CD4-positive, alpha-beta memory T cell (primary cell): ENCODE measurements around the gene ZBTB32. TPM values are rescaled to one million over a fixed set of nuclear protein-coding genes. Genes with fewer than 3 reads are reported as not detected.

Experiments
- CTCF ChIA-PET: fragments of 350-600 bp; sonication (Branson Sonifier 250); formaldehyde crosslinking; loops from one replicate; lab custom pipeline; 2021; ENCODE audit warnings: inconsistent platforms; ENCODE audit not compliant: partially characterized antibody; lab: Charles Lee
- POLR2A ChIA-PET: fragments of 350-600 bp; sonication (Branson Sonifier 250); formaldehyde crosslinking; loops from one replicate; lab custom pipeline; 2021; ENCODE audit not compliant: partially characterized antibody; lab: Charles Lee
- DNase-seq, 5 donors: peaks; one replicate each; pipeline versions ENCODE4 v3.0.0 to v3.0.0-alpha.2; 2020 to 2022; ENCODE audit warnings: mixed read lengths in 1 of 5
- H3K27ac ChIP-seq: one replicate; pipeline ENCODE4 v1.7.0; 2013; ENCODE audit warnings: low read depth, low read length
- H3K27me3 ChIP-seq: 2 replicates; pipeline ENCODE4 v1.7.0; 2013; ENCODE audit warnings: mild to moderate bottlenecking, low read length, moderate library complexity; ENCODE audit not compliant: insufficient read depth
- H3K36me3 ChIP-seq: 2 replicates; pipeline ENCODE4 v1.7.0; 2013; ENCODE audit warnings: mild to moderate bottlenecking, low read length, moderate library complexity; ENCODE audit not compliant: insufficient read depth
- H3K4me1 ChIP-seq: 2 replicates; pipeline ENCODE4 v1.7.0; 2013; ENCODE audit warnings: mild to moderate bottlenecking, low read length, moderate library complexity; ENCODE audit not compliant: insufficient read depth
- H3K4me3 ChIP-seq, 2 donors: one replicate each; pipeline ENCODE4 v1.7.0; 2013; ENCODE audit warnings: low read length in 2 of 2, mild to moderate bottlenecking in 1 of 2
- H3K9me3 ChIP-seq, 2 donors: one replicate each; pipeline ENCODE4 v1.7.0; 2013; ENCODE audit warnings: low read length in 2 of 2, control low read depth in 1 of 2; ENCODE audit not compliant: control insufficient read depth in 1 of 2
- H3K27ac Mint-ChIP-seq, 7 donors: one replicate each; pipeline ENCODE4 v1.8.0; 2020 to 2021; ENCODE audit warnings: mixed read lengths in 7 of 7, mild to moderate bottlenecking in 6 of 7, inconsistent platforms in 3 of 7, moderate library complexity in 3 of 7
- H3K27me3 Mint-ChIP-seq, 2 donors: one replicate each; pipeline ENCODE4 v1.8.0; 2020 to 2021; ENCODE audit warnings: mixed read lengths in 2 of 2
- H3K36me3 Mint-ChIP-seq, 2 donors: one replicate each; pipeline ENCODE4 v1.8.0; 2020 to 2021; ENCODE audit warnings: mixed read lengths in 2 of 2, inconsistent platforms in 1 of 2, mild to moderate bottlenecking in 1 of 2
- H3K4me1 Mint-ChIP-seq, 4 donors: one replicate each; pipeline ENCODE4 v1.8.0; 2020 to 2021; ENCODE audit warnings: mixed read lengths in 4 of 4, mild to moderate bottlenecking in 1 of 4
- H3K4me3 Mint-ChIP-seq, 8 donors: one replicate each; pipeline ENCODE4 v1.8.0; 2020 to 2021; ENCODE audit warnings: mixed read lengths in 8 of 8, mild to moderate bottlenecking in 7 of 8, moderate library complexity in 6 of 8, inconsistent platforms in 3 of 8
- H3K9me3 Mint-ChIP-seq, 8 donors: one replicate each; pipeline ENCODE4 v1.8.0; 2020 to 2021; ENCODE audit warnings: mixed read lengths in 8 of 8, mild to moderate bottlenecking in 5 of 8, inconsistent platforms in 3 of 8, moderate library complexity in 1 of 8
- intact Hi-C: fragments of 100-400 bp; cut with micrococcal nuclease; formaldehyde crosslinking; loops from one replicate; pipeline ENCODE4 v1.15.1; 2023
- polyA plus RNA-seq, 2 donors: library from polyadenylated mRNA; unstranded; fragments of 300-500 nt; fragmentation: Illumina TruSeq; gene quantifications; one replicate each; pipeline ENCODE4 v1.2.3, GENCODE V29; 2021
- total RNA-seq, 2 experiments: library from RNA; stranded (reverse); gene quantifications; one replicate each; pipeline ENCODE4 v1.2.3, GENCODE V29; 2021

The ZBTB32 gene
- total and polyA plus RNA-seq, 4 experiments from 2014 or later = 0.45 to 0.50 (median 0.49) TPM; not detected in 1

DNA sequence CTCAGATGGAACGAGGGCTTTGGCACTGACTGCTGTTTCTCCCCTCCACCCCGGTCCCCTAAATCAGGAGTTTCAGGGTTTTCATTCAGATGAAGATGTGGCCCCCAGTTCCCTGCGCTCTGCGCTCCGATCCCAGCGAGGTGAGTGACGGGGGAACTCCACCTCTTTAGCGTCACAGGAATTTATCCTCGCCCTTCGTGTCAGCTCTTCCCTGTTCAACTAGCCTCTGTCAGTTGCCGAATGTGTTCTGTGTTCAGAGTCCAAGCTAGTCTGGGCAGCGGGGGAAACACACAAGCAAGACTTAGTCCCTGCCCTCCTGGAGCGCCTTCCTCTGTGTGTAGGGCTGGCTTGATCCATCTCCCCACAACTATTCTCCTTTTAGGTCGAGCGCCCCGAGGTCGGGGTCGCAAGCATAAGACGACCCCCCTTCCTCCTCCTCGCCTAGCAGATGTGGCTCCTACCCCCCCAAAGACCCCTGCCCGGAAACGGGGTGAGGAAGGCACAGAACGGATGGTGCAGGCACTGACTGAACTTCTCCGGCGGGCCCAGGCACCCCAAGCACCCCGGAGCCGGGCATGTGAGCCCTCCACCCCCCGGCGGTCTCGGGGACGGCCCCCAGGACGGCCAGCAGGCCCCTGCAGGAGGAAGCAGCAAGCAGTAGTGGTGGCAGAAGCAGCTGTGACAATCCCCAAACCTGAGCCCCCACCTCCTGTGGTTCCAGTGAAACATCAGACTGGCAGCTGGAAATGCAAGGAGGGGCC lies 15.2 kb downstream of the ZBTB32 start:
- DNase-seq = no peak
- no peaks in the 10 kb centered on the region for H3K27me3 Mint-ChIP-seq
- Histone ChIP-seq H3K4me3 (no peak overlapping the region), H3K27ac (no peak overlapping the region), H3K9me3 (no peaks in the 10 kb centered on the region), H3K27me3 (no peaks in the 10 kb centered on the region), H3K4me1 (peaks cover 34% of the 10 kb centered on the region), H3K36me3 (peaks cover 37% of the 10 kb centered on the region)
- peak overlapping the region in 6 of 7 donors; percentile 66 to 96 (median 85) for H3K27ac Mint-ChIP-seq
- ChIA-PET POLR2A (interaction anchor here (0.7 to 4.4 kb wide), 7 partner anchors 8 to 29 kb away, joined by 3 to 51 read pairs (median 16); partner anchors contain the start of genes IGFLR1, LIN37, PSENEN and U2AF1L4), CTCF (interaction anchor here (0.7 to 1.9 kb wide), 4 partner anchors 17 to 27 kb away, joined by 3 to 6 read pairs (median 4); no protein-coding TSS in a partner anchor)
- peaks cover 12 to 36% of the 10 kb centered on the region in 2 donors for H3K36me3 Mint-ChIP-seq
- intact Hi-C loops = no loop called here
- peak overlapping the region; percentile 90 to 97 (median 92) for H3K4me3 Mint-ChIP-seq
- H3K4me1 Mint-ChIP-seq = peaks cover 23 to 52% (median 33%) of the 10 kb centered on the region in 4 donors
- H3K9me3 Mint-ChIP-seq = peaks cover 0 to 1% (median 0%) of the 10 kb centered on the region in 8 donors

DNA sequence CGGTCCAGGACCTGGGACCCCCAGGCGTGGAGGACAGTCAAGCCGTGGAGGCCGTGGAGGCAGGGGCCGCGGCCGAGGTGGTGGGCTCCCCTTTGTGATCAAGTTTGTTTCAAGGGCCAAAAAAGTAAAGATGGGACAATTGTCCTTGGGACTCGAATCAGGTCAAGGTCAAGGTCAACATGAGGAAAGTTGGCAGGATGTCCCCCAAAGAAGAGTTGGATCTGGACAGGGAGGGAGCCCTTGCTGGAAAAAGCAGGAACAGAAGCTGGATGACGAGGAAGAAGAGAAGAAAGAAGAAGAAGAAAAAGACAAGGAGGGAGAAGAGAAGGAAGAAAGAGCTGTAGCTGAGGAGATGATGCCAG lies 15.8 kb downstream of the ZBTB32 start:
- Mint-ChIP-seq H3K9me3 (no peaks in the 10 kb centered on the region), H3K27ac (peak overlapping the region in 4 of 7 donors; percentile 18 to 66 (median 54)), H3K4me1 (peaks cover 20 to 47% (median 29%) of the 10 kb centered on the region in 4 donors), H3K36me3 (peaks cover 16 to 39% of the 10 kb centered on the region in 2 donors), H3K4me3 (peak overlapping the region in 3 of 8 donors; percentile 6 to 53 (median 40)), H3K27me3 (no peaks in the 10 kb centered on the region)
- Histone ChIP-seq H3K27me3 (no peaks in the 10 kb centered on the region), H3K27ac (no peak overlapping the region), H3K4me3 (no peak overlapping the region), H3K9me3 (no peaks in the 10 kb centered on the region), H3K4me1 (peaks cover 28% of the 10 kb centered on the region), H3K36me3 (peaks cover 43% of the 10 kb centered on the region)
- ChIA-PET CTCF (interaction anchor here (0.8 kb wide), 1 partner anchor 25 kb away, joined by 3 read pairs; no protein-coding TSS in a partner anchor), POLR2A (interaction anchor here (1.1 to 4.4 kb wide), 4 partner anchors 17 to 24 kb away, joined by 3 to 51 read pairs (median 26); partner anchors contain the start of genes IGFLR1, PSENEN and U2AF1L4)
- intact Hi-C loops = no loop called here
- DNase-seq = no peak

DNA sequence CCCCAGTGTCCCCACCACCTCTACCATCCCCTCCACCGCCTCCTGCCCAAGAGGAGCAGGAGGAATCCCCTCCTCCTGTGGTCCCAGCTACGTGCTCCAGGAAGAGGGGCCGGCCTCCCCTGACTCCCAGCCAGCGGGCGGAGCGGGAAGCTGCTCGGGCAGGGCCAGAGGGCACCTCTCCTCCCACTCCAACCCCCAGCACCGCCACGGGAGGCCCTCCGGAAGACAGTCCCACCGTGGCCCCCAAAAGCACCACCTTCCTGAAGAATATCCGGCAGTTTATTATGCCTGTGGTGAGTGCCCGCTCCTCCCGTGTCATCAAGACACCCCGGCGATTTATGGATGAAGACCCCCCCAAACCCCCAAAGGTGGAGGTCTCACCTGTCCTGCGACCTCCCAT lies 16.3 kb downstream of the ZBTB32 start:
- ChIA-PET POLR2A (interaction anchor here (1.1 to 4.4 kb wide), 2 partner anchors 17 to 19 kb away, joined by 3 to 37 read pairs; no protein-coding TSS in a partner anchor), CTCF (interaction anchor here (0.8 kb wide), 1 partner anchor 26 kb away, joined by 3 read pairs; no protein-coding TSS in a partner anchor)
- Mint-ChIP-seq H3K4me1 (peaks cover 20 to 43% (median 26%) of the 10 kb centered on the region in 4 donors), H3K27ac (peak overlapping the region in 1 of 7 donors; percentile 43), H3K36me3 (peaks cover 21 to 44% of the 10 kb centered on the region in 2 donors), H3K9me3 (no peaks in the 10 kb centered on the region), H3K4me3 (no peak overlapping the region), H3K27me3 (no peaks in the 10 kb centered on the region)
- Histone ChIP-seq H3K27me3 (no peaks in the 10 kb centered on the region), H3K4me3 (no peak overlapping the region), H3K4me1 (peaks cover 23% of the 10 kb centered on the region), H3K27ac (no peak overlapping the region), H3K9me3 (no peaks in the 10 kb centered on the region), H3K36me3 (peaks cover 48% of the 10 kb centered on the region)
- intact Hi-C loops = no loop called here
- DNase-seq = no peak

DNA sequence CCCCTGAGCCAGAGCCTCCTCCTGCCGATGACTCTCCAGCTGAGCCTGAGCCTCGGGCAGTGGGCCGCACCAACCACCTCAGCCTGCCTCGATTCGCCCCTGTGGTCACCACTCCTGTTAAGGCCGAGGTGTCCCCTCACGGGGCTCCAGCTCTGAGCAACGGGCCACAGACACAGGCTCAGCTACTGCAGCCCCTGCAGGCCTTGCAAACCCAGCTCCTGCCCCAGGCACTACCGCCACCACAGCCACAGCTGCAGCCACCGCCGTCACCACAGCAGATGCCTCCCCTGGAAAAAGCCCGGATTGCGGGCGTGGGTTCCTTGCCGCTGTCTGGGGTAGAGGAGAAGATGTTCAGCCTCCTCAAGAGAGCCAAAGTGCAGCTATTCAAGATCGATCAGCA lies 17.0 kb downstream of the ZBTB32 start:
- intact Hi-C loops = no loop called here
- no peak for DNase-seq
- Histone ChIP-seq H3K4me1 (peaks cover 16% of the 10 kb centered on the region), H3K27ac (no peak overlapping the region), H3K27me3 (no peaks in the 10 kb centered on the region), H3K9me3 (no peaks in the 10 kb centered on the region), H3K4me3 (no peak overlapping the region), H3K36me3 (peaks cover 55% of the 10 kb centered on the region)
- CTCF ChIA-PET = no interaction called here
- POLR2A ChIA-PET = interaction anchor here (1.1 to 4.4 kb wide), 3 partner anchors 16 to 21 kb away, joined by 3 to 37 read pairs (median 8); partner anchors contain the start of gene IGFLR1
- H3K4me3 Mint-ChIP-seq = peak overlapping the region in 1 of 8 donors; percentile 10
- H3K27me3 Mint-ChIP-seq = no peaks in the 10 kb centered on the region
- no peak overlapping the region for H3K27ac Mint-ChIP-seq
- no peaks in the 10 kb centered on the region for H3K9me3 Mint-ChIP-seq
- H3K36me3 Mint-ChIP-seq = peaks cover 28 to 51% of the 10 kb centered on the region in 2 donors
- H3K4me1 Mint-ChIP-seq = peaks cover 15 to 36% (median 19%) of the 10 kb centered on the region in 4 donors

DNA sequence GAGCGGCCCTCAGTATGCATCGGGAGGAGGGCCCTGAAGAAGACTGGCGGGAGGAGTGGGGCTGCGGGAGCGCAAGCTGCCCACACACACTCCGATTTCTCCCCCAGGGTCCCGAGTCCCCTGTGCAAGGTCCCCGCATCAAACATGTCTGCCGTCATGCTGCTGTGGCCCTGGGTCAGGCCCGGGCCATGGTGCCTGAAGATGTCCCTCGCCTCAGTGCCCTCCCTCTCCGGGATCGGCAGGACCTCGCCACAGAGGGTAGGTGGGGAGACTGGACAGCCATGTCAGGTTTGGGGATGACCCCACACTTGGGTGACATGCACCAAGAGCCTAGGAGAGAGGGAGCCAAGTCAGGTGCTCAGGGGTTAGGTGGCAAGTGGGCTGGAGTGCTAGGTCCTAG lies 18.1 kb downstream of the ZBTB32 start:
- ChIA-PET POLR2A (interaction anchor here (0.7 to 1.7 kb wide), 2 partner anchors 10 to 20 kb away, joined by 3 to 8 read pairs; partner anchors contain the start of gene IGFLR1), CTCF (no interaction called here)
- Histone ChIP-seq H3K27ac (no peak overlapping the region), H3K9me3 (no peaks in the 10 kb centered on the region), H3K4me3 (no peak overlapping the region), H3K27me3 (no peaks in the 10 kb centered on the region), H3K36me3 (peaks cover 66% of the 10 kb centered on the region), H3K4me1 (peaks cover 14% of the 10 kb centered on the region)
- H3K9me3 Mint-ChIP-seq = no peaks in the 10 kb centered on the region
- peaks cover 11 to 31% (median 13%) of the 10 kb centered on the region in 4 donors for H3K4me1 Mint-ChIP-seq
- H3K36me3 Mint-ChIP-seq = peaks cover 34 to 55% of the 10 kb centered on the region in 2 donors
- H3K27me3 Mint-ChIP-seq = no peaks in the 10 kb centered on the region
- intact Hi-C loops = no loop called here
- peak overlapping the region in 1 of 8 donors; percentile 8 for H3K4me3 Mint-ChIP-seq
- H3K27ac Mint-ChIP-seq = no peak overlapping the region
- DNase-seq = no peak

DNA sequence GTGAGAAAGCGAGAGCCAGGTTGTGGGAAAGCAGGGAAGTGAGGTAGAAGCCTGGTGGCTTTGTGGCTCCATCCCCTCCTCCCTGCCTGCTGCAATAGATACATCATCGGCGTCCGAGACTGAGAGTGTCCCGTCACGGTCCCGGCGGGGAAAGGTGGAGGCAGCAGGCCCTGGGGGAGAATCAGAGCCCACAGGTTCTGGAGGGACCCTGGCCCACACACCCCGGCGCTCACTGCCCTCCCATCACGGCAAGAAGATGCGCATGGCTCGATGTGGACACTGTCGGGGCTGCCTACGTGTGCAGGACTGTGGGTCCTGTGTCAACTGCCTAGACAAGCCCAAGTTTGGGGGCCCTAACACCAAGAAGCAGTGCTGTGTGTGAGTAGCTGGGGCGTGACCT lies 18.5 kb downstream of the ZBTB32 start:
- ChIA-PET CTCF (no interaction called here), POLR2A (interaction anchor here (1.1 kb wide), 1 partner anchor 17 kb away, joined by 5 read pairs; no protein-coding TSS in a partner anchor)
- Histone ChIP-seq H3K27ac (no peak overlapping the region), H3K4me3 (no peak overlapping the region), H3K4me1 (peaks cover 14% of the 10 kb centered on the region), H3K9me3 (no peaks in the 10 kb centered on the region), H3K36me3 (peaks cover 70% of the 10 kb centered on the region), H3K27me3 (no peaks in the 10 kb centered on the region)
- Mint-ChIP-seq H3K4me3 (no peak overlapping the region), H3K36me3 (peaks cover 34 to 58% of the 10 kb centered on the region in 2 donors), H3K9me3 (no peaks in the 10 kb centered on the region), H3K4me1 (peaks cover 11 to 31% (median 13%) of the 10 kb centered on the region in 4 donors), H3K27me3 (no peaks in the 10 kb centered on the region), H3K27ac (no peak overlapping the region)
- DNase-seq = no peak
- intact Hi-C loops = no loop called here

DNA sequence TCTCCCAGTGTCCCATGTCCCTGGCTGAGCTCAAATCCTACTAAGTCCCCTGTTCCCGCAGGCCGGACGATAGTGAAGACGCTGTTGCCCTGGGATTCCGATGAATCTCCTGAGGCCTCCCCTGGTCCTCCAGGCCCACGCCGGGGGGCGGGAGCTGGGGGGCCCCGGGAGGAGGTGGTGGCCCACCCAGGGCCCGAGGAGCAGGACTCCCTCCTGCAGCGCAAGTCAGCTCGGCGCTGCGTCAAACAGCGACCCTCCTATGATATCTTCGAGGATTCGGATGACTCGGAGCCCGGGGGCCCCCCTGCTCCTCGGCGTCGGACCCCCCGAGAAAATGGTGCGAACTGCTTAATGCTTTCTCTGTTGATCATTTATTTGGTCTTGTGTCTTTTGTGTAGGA lies 19.3 kb downstream of the ZBTB32 start:
- H3K27me3 Mint-ChIP-seq = no peaks in the 10 kb centered on the region
- intact Hi-C loops = no loop called here
- H3K27me3 ChIP-seq = no peaks in the 10 kb centered on the region
- ChIA-PET POLR2A (interaction anchor here (0.6 to 1.1 kb wide), 2 partner anchors 16 to 24 kb away, joined by 3 to 5 read pairs; partner anchors contain the start of gene LIN37), CTCF (no interaction called here)
- no peak overlapping the region for H3K4me3 Mint-ChIP-seq
- H3K27ac ChIP-seq = no peak overlapping the region
- H3K4me3 ChIP-seq = no peak overlapping the region
- H3K27ac Mint-ChIP-seq = peak overlapping the region in 3 of 7 donors; percentile 35 to 60 (median 36)
- DNase-seq = no peak
- H3K9me3 ChIP-seq = no peaks in the 10 kb centered on the region
- peaks cover 13% of the 10 kb centered on the region for H3K4me1 ChIP-seq
- H3K36me3 ChIP-seq = peaks cover 78% of the 10 kb centered on the region
- H3K4me1 Mint-ChIP-seq = peaks cover 9 to 28% (median 11%) of the 10 kb centered on the region in 4 donors
- no peaks in the 10 kb centered on the region for H3K9me3 Mint-ChIP-seq
- H3K36me3 Mint-ChIP-seq = peaks cover 41 to 65% of the 10 kb centered on the region in 2 donors
